Measurements from ENCODE around the gene CCNA2.

DNA sequence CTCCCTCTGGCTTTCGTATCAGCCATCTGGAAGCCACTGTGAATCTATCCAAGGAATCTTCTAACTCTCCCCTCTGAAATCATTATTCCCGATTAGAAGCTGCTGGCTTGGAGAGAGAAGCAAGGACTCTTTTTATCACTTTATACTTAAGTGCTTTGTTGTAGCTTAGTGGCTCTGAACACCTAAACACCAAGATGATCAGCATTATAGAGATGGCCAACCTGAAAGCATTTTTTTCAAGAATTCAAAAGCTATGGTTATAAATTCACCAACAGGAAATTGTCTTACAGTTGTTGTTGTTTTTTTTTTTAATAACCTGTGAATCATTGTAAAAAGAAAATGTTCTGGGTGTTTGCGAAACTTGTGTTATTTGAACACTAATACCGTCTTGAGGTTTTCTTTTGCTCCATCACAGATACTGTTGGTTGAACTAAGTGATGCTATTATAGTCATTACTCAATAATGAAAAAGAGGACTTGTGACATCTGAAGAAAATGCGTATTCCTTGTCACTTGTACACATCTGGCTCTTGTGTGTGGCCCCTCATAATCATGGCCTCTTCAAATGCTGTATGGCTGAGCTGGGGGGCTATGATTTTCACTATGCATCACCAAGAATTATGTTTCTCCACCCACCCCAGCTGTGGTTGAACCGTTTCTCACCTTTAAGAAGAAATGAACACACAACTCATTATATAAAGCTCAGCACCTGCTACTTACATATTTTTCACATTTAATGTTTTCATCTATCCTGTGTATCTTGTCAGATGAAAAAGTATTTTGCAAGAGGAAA lies 46.9 kb downstream of the CCNA2 start:
- TF ChIP-seq POLR2A (IDR thresholded peaks at IDR 0.05; ENCODE audit: low read depth, low read length) (no peak), TAF1 (IDR thresholded peaks at IDR 0.05; ENCODE audit: borderline replicate concordance, low read depth, low read length) (no peak)

All from GM12892 (cell line).